Left forelimb (tissue), 1 donor: Measurements from ENCODE around the gene AAMP.
"Not testable (repeated sequence)": the region's sequence is repeated elsewhere in the genome, so short reads cannot be mapped to it uniquely, and the experiment has no call there.

Experiments used
- DNase-seq: peaks from one replicate; pipeline ENCODE4 v3.0.0-alpha.2; 2018; ENCODE audit warnings: low spot score

The AAMP gene, protein sequence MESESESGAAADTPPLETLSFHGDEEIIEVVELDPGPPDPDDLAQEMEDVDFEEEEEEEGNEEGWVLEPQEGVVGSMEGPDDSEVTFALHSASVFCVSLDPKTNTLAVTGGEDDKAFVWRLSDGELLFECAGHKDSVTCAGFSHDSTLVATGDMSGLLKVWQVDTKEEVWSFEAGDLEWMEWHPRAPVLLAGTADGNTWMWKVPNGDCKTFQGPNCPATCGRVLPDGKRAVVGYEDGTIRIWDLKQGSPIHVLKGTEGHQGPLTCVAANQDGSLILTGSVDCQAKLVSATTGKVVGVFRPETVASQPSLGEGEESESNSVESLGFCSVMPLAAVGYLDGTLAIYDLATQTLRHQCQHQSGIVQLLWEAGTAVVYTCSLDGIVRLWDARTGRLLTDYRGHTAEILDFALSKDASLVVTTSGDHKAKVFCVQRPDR

GRCh38 chr2:218269900-218270720 lies at the start of gene AAMP, which contains the start of gene PNKD:
TSS of gene AAMP (minus strand) at chr2:218270137. CDS start at chr2:218270086, 51 bp downstream.
TSS of gene PNKD (plus strand) at chr2:218270519. CDS start at chr2:218270536, 17 bp downstream.
- peak; percentile 100 for DNase-seq

GRCh38 chr2:218318241-218318640 lies 48.3 kb upstream of the AAMP start:
- DNase-seq = no peak

- no peak for DNase-seq
Observed at GRCh38 chr2:218317835-218318234, 47.9 kb upstream of the AAMP start.

DNA sequence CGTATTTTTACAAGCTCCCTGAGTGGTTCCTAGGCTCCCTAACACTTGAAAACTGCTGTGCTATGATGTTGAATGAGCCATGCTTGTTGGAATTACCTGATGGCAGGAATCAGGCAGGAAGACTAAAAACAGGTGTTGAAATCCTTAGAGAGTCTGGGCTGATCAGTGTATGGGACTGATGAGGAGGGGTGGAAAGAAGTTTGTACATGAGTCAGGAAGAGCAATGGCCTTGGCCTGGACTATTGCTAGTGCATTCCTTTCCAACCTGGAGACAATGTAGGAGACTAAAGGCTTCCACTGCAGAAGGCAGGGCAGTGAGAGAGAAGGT lies 47.3 kb upstream of the AAMP start:
- no peak for DNase-seq

GRCh38 chr2:218315397-218315796 lies 45.5 kb upstream of the AAMP start:
- no peak for DNase-seq

DNA sequence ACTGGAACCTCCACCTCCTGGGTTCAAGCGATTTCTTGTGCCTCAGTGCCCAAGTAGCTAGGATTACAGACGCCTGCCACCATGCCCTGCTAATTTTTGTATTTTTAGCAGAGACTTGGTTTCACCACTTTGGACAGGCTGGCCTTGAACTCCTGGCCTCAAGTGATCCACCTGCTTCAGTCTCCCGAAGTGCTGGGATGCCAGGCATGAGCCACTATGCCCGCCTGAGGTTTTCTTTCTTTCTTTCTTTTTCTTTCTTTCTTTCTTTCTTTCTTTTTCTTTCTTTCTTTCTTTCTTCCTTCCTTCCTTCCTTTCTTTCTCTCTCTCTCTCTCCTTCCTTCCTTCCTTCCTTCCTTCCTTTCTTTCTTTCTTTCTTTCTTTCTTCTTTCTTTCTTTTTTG lies 44.8 kb upstream of the AAMP start:
- not testable (repeated sequence) for DNase-seq

DNA sequence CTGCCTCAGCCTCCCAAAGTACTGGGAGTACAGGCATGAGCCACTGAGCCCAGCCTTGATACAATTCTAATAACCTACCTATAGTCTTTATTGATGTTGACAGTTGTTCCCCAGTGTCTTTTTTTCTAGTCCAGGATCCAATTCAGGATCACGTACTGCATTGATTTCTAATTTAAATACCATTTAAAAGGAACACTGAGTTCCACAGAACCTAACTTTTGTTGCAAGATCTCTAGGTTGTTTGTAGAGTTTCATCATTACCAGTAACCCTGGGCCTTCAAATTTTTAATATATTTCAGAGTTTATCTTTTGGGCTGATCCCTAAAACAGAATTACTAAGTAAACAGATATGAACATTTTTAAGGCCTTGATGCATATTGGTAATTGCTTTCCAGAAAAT lies 43.4 kb upstream of the AAMP start:
- no peak for DNase-seq

- DNase-seq = no peak
Observed at GRCh38 chr2:218312267-218312756, 42.4 kb upstream of the AAMP start.

DNA sequence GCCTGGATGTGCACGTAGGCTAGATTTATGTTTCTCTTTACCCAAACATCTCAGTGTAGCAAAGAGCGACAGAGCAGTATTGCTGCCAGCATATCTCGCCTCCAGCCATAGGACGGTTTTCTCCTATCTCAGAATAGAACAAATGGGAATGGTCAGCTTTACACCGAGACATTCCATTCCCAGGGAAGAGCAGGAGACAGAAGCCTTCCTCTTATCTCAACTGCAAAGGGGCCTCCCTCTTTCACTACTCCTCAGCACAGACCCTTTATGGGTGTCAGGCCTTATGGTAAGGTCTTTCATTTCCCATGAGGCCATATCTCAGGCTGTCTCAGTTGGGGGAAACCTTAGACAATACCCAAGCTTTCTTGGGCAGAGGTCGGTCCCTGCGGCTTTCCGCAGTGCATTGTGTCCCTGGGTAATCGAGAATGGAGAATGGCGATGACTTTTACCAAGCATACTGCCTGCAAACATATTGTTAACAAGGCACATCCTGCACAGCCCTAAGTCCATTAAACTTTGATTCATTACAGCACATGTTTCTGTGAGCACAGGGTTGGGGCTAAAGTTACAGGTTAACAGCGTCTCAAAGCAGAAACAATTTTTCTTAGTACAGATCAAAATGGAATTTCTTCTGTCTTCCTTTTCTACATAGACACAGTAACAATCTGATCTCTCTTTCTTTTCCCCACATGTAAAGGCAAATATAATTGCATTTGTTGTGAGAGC lies 41.8 kb upstream of the AAMP start:
- not testable (repeated sequence) for DNase-seq

GRCh38 chr2:218310853-218311540 lies 41.1 kb upstream of the AAMP start:
- DNase-seq = no peak

DNA sequence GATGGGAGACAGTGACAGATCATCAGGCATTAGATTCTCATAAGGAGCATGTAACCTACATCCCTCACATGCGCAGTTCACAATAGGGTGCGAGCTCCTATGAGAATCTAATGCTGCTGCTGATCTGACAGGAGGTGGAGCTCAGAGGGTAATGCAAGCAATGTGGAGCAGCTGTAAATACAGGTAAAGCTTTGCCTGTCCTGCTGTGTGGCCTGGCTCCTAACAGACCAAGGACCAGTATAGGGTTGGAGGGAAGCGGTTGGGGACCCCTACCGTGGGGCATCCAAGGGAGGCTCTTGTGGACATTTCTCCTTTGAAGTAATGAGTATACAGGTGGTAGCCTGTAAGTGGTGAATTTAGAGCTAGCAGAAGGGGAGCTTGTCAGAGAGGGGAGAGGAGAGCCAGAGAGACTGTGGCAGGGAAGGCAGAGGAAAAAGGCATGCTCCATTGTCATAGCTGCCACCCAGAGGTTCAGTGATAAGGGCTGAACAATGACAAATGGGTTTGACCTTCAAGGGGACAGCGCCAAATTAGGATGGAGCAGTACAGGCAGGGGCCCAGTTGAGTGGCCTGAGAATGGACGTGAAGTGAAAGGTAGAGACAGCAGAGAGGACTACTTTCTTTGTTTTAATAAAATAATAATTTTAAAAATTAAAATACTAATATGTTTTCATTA lies 37.6 kb upstream of the AAMP start:
- no peak for DNase-seq

DNA sequence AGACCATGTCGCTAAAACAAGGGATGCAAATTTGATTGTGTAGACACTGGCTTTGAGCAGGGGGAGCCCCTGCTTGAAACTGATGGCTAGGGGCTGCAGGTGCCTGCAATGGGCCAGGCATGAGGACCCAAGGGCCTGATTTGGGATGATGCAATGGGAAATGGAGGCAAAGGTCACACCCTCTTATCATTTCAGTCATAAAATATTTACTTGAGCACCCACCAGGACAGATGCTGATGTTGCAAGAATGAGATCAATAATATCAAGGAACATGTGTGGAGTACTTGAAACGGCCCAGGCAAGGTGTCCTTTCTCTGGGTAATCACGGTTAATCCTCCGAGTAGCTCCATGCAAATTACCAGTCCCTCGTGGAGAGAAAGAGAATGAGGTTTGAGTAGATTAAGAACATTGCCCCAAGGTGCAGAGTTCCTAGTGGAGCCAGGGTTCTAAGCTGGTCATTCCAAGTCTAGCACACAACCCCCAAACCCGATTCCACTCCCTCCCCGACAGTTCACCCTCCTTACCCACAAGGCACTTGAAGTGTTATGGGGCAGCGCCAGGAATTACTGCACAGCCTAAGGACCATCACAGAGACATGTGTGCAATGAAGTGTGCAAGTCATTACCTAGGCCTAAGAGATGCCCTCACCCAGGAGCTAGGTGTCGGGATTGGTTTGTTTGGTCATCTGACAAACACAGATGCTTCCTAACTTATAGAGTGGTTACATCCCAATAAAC lies 36.4 kb upstream of the AAMP start:
- DNase-seq = no peak

DNA sequence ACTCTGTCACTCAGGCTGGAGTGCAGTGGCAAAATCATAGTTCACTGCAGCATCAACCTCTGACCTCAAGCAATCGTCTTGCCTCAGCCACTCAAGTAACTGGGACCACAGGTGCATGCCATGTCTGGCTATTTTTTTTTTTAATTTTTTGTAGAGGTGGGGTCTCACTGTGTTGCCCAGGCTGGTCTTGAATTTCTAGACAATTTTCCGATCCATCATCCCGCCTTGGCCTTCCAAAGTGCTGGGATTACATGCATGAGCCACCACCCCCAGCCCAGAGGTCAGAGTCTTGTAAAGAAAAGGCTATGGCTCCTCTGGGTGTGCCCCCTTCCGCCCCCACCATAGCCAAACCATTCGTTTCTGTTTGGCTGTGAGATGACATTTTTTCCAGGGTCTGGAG lies 35.4 kb upstream of the AAMP start:
- no peak for DNase-seq

DNA sequence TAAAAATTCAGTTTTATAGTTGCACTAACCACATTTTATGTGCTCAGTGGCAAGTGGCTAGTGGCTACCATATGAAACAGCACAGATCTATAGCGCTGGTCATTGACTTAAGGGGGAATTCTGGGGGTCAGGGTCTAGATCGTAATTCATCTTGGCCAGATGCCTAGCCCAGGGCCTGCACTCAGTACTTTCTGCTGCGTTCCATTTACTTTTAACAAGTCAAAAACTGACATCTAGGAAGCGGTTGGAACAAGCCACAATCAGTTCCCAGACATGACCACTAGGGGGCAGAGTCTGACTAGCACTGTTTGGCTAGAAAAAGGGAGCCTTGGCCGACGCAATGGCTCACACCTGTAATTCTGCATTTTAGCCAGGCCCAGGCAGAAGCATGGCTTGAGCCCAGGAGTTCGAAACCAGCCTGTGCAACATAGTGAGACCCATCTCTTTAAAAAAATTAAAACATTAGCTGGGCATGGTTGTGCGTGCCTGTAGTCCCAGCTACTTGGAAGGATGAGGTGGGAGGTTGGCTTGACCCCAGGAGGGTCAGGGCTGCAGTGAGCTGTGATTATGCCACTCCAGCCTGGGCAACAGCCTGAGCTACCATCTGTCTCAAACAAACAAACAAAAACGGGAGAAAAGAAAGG lies 31.4 kb upstream of the AAMP start:
- DNase-seq = peak; percentile 79

GRCh38 chr2:218300141-218300540 lies 30.2 kb upstream of the AAMP start:
- no peak for DNase-seq

GRCh38 chr2:218298314-218298875 lies 28.5 kb upstream of the AAMP start:
- DNase-seq = no peak

DNA sequence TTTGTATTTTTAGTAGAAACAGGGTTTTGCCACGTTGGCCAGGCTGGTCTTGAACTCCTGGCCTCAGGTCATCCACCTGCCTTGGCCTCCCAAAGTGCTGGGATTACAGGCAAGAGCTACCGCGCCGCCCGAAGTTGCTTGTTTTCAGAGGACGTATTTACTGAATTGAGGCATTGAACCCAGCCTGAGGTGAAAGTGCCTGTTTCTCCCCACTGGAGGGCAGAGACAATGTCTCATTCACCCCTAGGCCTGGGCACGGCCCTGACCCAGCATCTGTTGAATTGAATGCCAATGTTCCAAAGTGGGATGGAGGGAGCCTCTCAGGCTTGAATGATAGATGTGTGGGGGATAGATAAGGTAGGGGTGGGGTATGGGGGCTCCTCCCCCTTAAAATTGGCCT lies 26.9 kb upstream of the AAMP start:
- no peak for DNase-seq

- no peak for DNase-seq
Observed at GRCh38 chr2:218296200-218296599, 26.3 kb upstream of the AAMP start.

- DNase-seq = no peak
Observed at GRCh38 chr2:218295029-218295428, 25.1 kb upstream of the AAMP start.
